Measurements from ENCODE around the gene NISCH.

DNA sequence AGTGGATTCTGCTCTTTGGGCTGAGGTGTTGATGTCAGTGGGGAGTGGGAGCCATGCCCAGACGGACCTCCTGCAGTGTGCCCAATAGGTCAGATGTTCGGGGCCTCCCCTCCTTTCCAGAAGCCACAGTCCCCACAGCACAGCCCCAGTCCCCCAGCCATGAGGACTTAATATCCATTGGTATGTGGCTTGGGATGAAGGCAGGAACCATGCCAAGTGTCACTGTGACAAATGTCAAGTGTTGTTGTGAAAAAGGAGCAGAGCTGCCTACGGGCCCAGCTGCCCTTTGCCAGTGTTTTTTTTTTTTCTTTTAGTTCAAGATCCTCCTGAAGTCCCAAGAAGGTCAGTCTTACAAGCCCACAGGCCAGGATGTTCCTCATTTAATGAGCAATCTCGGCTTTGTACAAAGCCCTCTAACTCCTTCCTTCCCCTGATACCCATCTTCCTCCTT, 22.7 kb upstream of the NISCH start:
- TF ChIP-seq, protein P1, sequence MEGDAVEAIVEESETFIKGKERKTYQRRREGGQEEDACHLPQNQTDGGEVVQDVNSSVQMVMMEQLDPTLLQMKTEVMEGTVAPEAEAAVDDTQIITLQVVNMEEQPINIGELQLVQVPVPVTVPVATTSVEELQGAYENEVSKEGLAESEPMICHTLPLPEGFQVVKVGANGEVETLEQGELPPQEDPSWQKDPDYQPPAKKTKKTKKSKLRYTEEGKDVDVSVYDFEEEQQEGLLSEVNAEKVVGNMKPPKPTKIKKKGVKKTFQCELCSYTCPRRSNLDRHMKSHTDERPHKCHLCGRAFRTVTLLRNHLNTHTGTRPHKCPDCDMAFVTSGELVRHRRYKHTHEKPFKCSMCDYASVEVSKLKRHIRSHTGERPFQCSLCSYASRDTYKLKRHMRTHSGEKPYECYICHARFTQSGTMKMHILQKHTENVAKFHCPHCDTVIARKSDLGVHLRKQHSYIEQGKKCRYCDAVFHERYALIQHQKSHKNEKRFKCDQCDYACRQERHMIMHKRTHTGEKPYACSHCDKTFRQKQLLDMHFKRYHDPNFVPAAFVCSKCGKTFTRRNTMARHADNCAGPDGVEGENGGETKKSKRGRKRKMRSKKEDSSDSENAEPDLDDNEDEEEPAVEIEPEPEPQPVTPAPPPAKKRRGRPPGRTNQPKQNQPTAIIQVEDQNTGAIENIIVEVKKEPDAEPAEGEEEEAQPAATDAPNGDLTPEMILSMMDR (IDR thresholded peaks at IDR 0.05): no peak
- TF ChIP-seq POLR2A (IDR thresholded peaks at IDR 0.05; ENCODE audit: low read length) (no peak), RAD21 (conservative IDR thresholded peaks at IDR 0.05 in 1 of 2, IDR thresholded peaks at IDR 0.05 in 1 of 2) (no peak), JUNB (IDR thresholded peaks at IDR 0.05) (no peak), KDM1A (IDR thresholded peaks at IDR 0.05; ENCODE audit: low read depth) (no peak), HDAC2 (IDR thresholded peaks at IDR 0.05) (no peak), EP300 (IDR thresholded peaks at IDR 0.05) (no peak)
